Neural cell (in vitro differentiated cells): ENCODE measurements around the gene SF3B2. TPM values are rescaled to one million over a fixed set of nuclear protein-coding genes. Genes with fewer than 3 reads are reported as not detected.

Experiments used
- H2AFZ ChIP-seq: fragments of 200-600, 300-800 bp; sonication (generic), shearing (Covaris generic); 2 replicates; pipeline ENCODE4 v1.6.0; 2014; ENCODE audit warnings: low read depth, mild to moderate bottlenecking, antibody characterized with exemption, low read length, moderate library complexity
- H3F3A ChIP-seq: fragments of 200-600 bp; shearing (Covaris generic); 2 replicates; pipeline ENCODE4 v1.6.1; 2016; ENCODE audit warnings: mild to moderate bottlenecking, moderate library complexity, mixed read lengths, antibody characterized with exemption, low read length; ENCODE audit not compliant: insufficient read depth, poor library complexity, severe bottlenecking
- H3K27ac ChIP-seq: fragments of 200-600, 300-800 bp; sonication (generic), shearing (Covaris generic); 2 replicates; pipeline ENCODE4 v1.5.1; 2014; ENCODE audit warnings: mild to moderate bottlenecking, low read length, moderate library complexity
- H3K27me3 ChIP-seq: fragments of 300-800, 200-600 bp; sonication (generic), shearing (Covaris generic); 2 replicates; pipeline ENCODE4 v1.6.0; 2014; ENCODE audit warnings: mild to moderate bottlenecking, low read depth, low read length, moderate library complexity; ENCODE audit not compliant: insufficient read depth
- H3K36me3 ChIP-seq: fragments of 300-800, 200-600 bp; sonication (generic), shearing (Covaris generic); 2 replicates; pipeline ENCODE4 v1.5.1; 2014; ENCODE audit warnings: mild to moderate bottlenecking, antibody characterized with exemption, low read length, moderate library complexity; ENCODE audit not compliant: insufficient read depth
- H3K4me2 ChIP-seq: fragments of 300-800, 200-600 bp; sonication (generic), shearing (Covaris generic); 2 replicates; pipeline ENCODE4 v1.6.0; 2014; ENCODE audit warnings: mild to moderate bottlenecking, low read length
- H3K4me3 ChIP-seq: fragments of 300-800, 200-600 bp; sonication (generic), shearing (Covaris generic); 2 replicates; pipeline ENCODE4 v1.5.1; 2014; ENCODE audit warnings: mild to moderate bottlenecking, low read length, moderate library complexity
- H3K79me2 ChIP-seq: fragments of 200-600 bp; shearing (Covaris generic); replicated peaks from 2 replicates; pipeline ENCODE4 v1.6.0; 2014; ENCODE audit warnings: mild to moderate bottlenecking, low read length, moderate library complexity; ENCODE audit not compliant: insufficient read depth
- H3K9ac ChIP-seq: fragments of 300-800, 200-600 bp; sonication (generic), shearing (Covaris generic); 2 replicates; pipeline ENCODE4 v1.6.1; 2016; ENCODE audit warnings: mild to moderate bottlenecking, low read length, mixed read lengths
- H3K9me2 ChIP-seq: fragments of 200-600 bp; shearing (Covaris generic); 2 replicates; pipeline ENCODE4 v1.6.1; 2016; ENCODE audit warnings: mild to moderate bottlenecking, low read length, mixed read lengths; ENCODE audit not compliant: insufficient read depth
- H3K9me3 ChIP-seq: fragments of 200-600, 300-800 bp; sonication (generic), shearing (Covaris generic); 2 replicates; pipeline ENCODE4 v1.6.1; 2016; ENCODE audit warnings: mild to moderate bottlenecking, mixed run types, low read length, moderate library complexity, mixed read lengths
- H4K20me1 ChIP-seq: fragments of 200-600 bp; shearing (Covaris generic); 2 replicates; pipeline ENCODE4 v1.6.1; 2016; ENCODE audit warnings: mild to moderate bottlenecking, mixed run types; ENCODE audit not compliant: insufficient read depth
- EP300 ChIP-seq: fragments of 450-650 bp; conservative IDR thresholded peaks from 2 replicates; pipeline ENCODE4 v1.6.1; 2014; ENCODE audit warnings: antibody characterized with exemption, mild to moderate bottlenecking, moderate library complexity; ENCODE audit not compliant: poor library complexity, severe bottlenecking
- EZH2 ChIP-seq: fragments of 200-600, 300-800 bp; shearing (Covaris generic), sonication (generic); IDR thresholded peaks from 2 replicates; pipeline ENCODE4 v1.6.1; 2014; ENCODE audit warnings: antibody characterized with exemption, low read length, borderline replicate concordance, mild to moderate bottlenecking; ENCODE audit not compliant: insufficient read depth, poor library complexity, severe bottlenecking
- MXI1 ChIP-seq: fragments of 450-650 bp; conservative IDR thresholded peaks from 2 replicates; pipeline ENCODE4 v1.6.1; 2014; ENCODE audit warnings: antibody characterized with exemption, mild to moderate bottlenecking; ENCODE audit not compliant: poor library complexity, severe bottlenecking
- POLR2AphosphoS5 ChIP-seq: IDR thresholded peaks from 2 replicates; pipeline ENCODE4 v1.6.1; 2012
- RAD21 ChIP-seq: fragments of 450-650 bp; conservative IDR thresholded peaks from 2 replicates; pipeline ENCODE4 v1.6.1; 2014; ENCODE audit warnings: antibody characterized with exemption, mild to moderate bottlenecking, moderate library complexity
- SMC3 ChIP-seq: fragments of 450-650 bp; conservative IDR thresholded peaks from 2 replicates; pipeline ENCODE4 v1.6.1; 2014; ENCODE audit warnings: antibody characterized with exemption, mild to moderate bottlenecking, moderate library complexity; ENCODE audit not compliant: poor library complexity
- TAF1 ChIP-seq: IDR thresholded peaks from 2 replicates; pipeline ENCODE4 v1.6.1; 2012; ENCODE audit warnings: low read depth
- polyA plus RNA-seq: library from polyadenylated mRNA; depleted of rRNA; stranded (reverse); fragments of >200 nt; gene quantifications from 2 replicates; pipeline ENCODE4 v1.2.3, GENCODE V29; 2014
- TF ChIP-seq, protein P1 (sequence below): IDR thresholded peaks from 2 replicates; pipeline ENCODE4 v1.6.1; 2012; ENCODE audit warnings: borderline replicate concordance
- TF ChIP-seq, protein P2 (sequence below): fragments of 450-650 bp; IDR thresholded peaks from 2 replicates; pipeline ENCODE4 v1.5.1; 2014; ENCODE audit warnings: antibody characterized with exemption, mild to moderate bottlenecking, moderate library complexity; ENCODE audit not compliant: poor library complexity, severe bottlenecking

Gene SF3B2
- polyA plus RNA-seq, 1 donor from 2014 or later = 121 TPM

DNA sequence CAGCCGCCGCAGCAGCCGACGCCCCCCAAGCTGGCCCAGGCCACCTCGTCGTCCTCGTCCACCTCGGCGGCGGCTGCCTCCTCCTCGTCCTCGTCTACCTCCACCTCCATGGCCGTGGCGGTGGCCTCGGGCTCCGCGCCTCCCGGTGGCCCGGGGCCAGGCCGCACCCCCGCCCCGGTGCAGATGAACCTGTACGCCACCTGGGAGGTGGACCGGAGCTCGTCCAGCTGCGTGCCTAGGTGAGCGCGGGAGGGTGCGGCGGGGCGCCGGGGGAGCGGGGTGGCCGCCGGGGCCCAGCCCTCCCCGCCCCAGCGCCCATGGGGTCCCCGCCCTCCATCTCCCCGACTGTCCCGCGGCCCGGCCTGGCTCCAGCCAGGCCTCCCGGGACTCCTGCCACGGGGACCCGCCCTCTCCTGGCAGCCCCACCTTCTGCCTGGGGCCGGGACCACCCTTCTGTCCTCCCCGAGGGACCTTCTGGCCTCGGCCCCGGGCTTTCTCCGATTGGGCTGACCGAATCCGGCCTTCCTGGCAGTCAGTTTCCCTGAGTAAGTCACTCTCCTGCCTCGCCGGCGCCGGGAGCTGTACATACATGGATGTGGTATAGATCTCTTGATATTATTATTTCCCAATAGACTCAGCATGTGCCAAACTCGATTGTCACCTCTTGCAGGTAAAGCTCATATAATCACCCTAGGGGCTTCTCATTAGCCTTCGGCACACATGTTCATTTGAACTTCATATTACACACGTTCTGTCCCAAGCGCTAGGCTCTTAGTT lies 18.6 kb downstream of the SF3B2 start:
- Histone ChIP-seq H3K27me3 (no peaks in the 10 kb centered on the region), H4K20me1 (no peaks in the 10 kb centered on the region), H3K9me2 (no peaks in the 10 kb centered on the region), H3K79me2 (peaks cover 24% of the 10 kb centered on the region), H3K9me3 (no peaks in the 10 kb centered on the region), H3K4me3 (peak overlapping the region; percentile 87), H3K27ac (no peak overlapping the region), H3K36me3 (peaks cover 11% of the 10 kb centered on the region), H3K4me2 (peak overlapping the region; percentile 100), H3K9ac (peak overlapping the region; percentile 75), H2AFZ (no peak overlapping the region), H3F3A (peaks cover 4% of the 10 kb centered on the region)
- TF ChIP-seq MXI1 (peak; percentile 14), POLR2AphosphoS5 (no peak)

DNA sequence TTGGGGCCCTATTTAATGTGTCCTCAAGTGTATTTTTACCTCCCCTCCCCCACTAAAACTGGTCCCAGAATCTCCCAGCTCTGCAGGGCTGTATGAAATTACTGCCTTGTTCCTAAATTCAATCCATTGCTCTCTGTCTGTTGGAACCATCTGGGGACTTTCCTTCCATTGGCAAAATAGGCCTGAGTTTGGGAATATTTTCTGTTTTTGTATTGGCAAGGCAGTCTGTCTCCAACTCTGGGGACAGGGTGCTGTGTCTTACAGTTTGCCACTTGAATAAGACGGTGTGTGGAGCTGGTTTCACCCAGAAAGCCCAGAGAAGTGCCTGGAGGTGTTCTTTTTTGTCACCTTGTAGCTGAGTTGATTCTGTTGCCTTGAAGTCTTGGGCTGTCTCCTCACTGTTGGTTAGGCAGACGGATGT lies 19.2 kb downstream of the SF3B2 start:
- Histone ChIP-seq H3K36me3 (peaks cover 11% of the 10 kb centered on the region), H4K20me1 (no peaks in the 10 kb centered on the region), H3K27ac (no peak overlapping the region), H3K9me3 (no peaks in the 10 kb centered on the region), H3K9ac (peak overlapping the region; percentile 75), H2AFZ (no peak overlapping the region), H3K79me2 (peaks cover 24% of the 10 kb centered on the region), H3K4me3 (peak overlapping the region; percentile 87), H3F3A (peaks cover 4% of the 10 kb centered on the region), H3K27me3 (no peaks in the 10 kb centered on the region), H3K9me2 (no peaks in the 10 kb centered on the region), H3K4me2 (peak overlapping the region; percentile 100)
- TF ChIP-seq, protein P1, sequence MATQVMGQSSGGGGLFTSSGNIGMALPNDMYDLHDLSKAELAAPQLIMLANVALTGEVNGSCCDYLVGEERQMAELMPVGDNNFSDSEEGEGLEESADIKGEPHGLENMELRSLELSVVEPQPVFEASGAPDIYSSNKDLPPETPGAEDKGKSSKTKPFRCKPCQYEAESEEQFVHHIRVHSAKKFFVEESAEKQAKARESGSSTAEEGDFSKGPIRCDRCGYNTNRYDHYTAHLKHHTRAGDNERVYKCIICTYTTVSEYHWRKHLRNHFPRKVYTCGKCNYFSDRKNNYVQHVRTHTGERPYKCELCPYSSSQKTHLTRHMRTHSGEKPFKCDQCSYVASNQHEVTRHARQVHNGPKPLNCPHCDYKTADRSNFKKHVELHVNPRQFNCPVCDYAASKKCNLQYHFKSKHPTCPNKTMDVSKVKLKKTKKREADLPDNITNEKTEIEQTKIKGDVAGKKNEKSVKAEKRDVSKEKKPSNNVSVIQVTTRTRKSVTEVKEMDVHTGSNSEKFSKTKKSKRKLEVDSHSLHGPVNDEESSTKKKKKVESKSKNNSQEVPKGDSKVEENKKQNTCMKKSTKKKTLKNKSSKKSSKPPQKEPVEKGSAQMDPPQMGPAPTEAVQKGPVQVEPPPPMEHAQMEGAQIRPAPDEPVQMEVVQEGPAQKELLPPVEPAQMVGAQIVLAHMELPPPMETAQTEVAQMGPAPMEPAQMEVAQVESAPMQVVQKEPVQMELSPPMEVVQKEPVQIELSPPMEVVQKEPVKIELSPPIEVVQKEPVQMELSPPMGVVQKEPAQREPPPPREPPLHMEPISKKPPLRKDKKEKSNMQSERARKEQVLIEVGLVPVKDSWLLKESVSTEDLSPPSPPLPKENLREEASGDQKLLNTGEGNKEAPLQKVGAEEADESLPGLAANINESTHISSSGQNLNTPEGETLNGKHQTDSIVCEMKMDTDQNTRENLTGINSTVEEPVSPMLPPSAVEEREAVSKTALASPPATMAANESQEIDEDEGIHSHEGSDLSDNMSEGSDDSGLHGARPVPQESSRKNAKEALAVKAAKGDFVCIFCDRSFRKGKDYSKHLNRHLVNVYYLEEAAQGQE = no peak
- no peak for TF ChIP-seq RAD21
- no peak for TF ChIP-seq MXI1
- TF ChIP-seq, protein P2, sequence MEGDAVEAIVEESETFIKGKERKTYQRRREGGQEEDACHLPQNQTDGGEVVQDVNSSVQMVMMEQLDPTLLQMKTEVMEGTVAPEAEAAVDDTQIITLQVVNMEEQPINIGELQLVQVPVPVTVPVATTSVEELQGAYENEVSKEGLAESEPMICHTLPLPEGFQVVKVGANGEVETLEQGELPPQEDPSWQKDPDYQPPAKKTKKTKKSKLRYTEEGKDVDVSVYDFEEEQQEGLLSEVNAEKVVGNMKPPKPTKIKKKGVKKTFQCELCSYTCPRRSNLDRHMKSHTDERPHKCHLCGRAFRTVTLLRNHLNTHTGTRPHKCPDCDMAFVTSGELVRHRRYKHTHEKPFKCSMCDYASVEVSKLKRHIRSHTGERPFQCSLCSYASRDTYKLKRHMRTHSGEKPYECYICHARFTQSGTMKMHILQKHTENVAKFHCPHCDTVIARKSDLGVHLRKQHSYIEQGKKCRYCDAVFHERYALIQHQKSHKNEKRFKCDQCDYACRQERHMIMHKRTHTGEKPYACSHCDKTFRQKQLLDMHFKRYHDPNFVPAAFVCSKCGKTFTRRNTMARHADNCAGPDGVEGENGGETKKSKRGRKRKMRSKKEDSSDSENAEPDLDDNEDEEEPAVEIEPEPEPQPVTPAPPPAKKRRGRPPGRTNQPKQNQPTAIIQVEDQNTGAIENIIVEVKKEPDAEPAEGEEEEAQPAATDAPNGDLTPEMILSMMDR = no peak
- TF ChIP-seq SMC3 = no peak
- TF ChIP-seq TAF1 = no peak
- no peak for TF ChIP-seq EZH2

DNA sequence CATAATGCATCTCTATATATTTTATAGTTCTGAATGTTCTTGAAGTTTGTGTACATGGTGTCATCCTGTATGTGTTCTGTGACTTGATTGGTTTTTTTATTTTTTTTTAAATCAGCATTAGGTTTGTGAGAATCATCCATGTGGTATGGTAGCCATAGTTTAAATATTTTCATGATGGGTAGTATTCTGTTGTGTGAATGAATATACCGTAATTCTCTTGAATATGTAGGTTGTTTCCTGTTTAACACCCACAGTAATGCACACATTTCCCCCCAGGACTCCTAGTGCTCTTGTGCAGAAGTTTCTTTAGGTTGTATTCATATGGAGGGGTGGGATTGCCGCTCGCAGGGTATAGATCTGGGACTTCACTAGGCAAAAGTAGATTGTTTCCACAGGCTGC lies 19.9 kb downstream of the SF3B2 start:
- Histone ChIP-seq H3K9ac (peak overlapping the region; percentile 75), H3K9me3 (no peaks in the 10 kb centered on the region), H3F3A (peaks cover 4% of the 10 kb centered on the region), H3K79me2 (peaks cover 24% of the 10 kb centered on the region), H2AFZ (no peak overlapping the region), H3K27me3 (no peaks in the 10 kb centered on the region), H3K4me2 (peak overlapping the region; percentile 100), H3K27ac (no peak overlapping the region), H4K20me1 (no peaks in the 10 kb centered on the region), H3K9me2 (no peaks in the 10 kb centered on the region), H3K36me3 (peaks cover 11% of the 10 kb centered on the region), H3K4me3 (peak overlapping the region; percentile 87)
- no peak for TF ChIP-seq RAD21
- no peak for TF ChIP-seq SMC3
- TF ChIP-seq, protein P2 = no peak
- TF ChIP-seq EZH2 = no peak
- no peak for TF ChIP-seq POLR2AphosphoS5
- no peak for TF ChIP-seq TAF1
- TF ChIP-seq, protein P1 = no peak
- TF ChIP-seq MXI1 = no peak
- no peak for TF ChIP-seq EP300
